Activated gamma-delta T cell (primary cell): ENCODE results near the gene COQ7.
A peak's percentile ranks its signal among the peaks of the same experiment; 100 is the strongest.

Experiments used
- DNase-seq: peaks from one replicate; lab custom pipeline; 2025; lab: John Stamatoyannopoulos, UW

The COQ7 gene

GRCh38 chr16:19086322-19087199 lies 19.1 kb downstream of the COQ7 start:
- DNase-seq: peak; percentile 51

DNA sequence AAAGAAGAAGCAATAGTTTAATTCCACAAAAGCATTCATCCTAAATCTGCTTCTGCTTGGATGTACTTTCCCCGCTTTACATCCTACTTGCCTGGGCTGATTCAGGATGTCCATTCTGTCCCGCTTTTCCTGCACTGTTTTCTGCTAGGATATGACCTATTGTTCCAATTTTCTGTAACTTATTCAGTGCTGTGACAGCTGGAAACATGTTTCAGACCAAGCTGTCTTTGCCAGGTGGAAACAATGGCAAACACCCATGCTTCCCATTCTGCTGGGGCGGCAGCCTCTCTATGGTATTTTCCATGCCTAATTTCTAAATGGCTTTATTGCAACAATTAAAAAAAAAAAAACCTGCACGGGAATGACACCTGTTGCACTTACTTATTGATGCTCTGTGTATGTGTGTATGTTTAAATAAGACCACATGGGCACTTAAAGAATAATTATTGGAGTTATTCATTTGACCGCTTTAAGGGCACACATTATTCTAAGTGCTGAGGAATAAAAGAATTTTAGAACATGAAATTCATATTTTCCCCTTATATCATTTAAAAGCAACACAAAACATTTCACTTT lies 21.0 kb downstream of the COQ7 start:
- no peak for DNase-seq

DNA sequence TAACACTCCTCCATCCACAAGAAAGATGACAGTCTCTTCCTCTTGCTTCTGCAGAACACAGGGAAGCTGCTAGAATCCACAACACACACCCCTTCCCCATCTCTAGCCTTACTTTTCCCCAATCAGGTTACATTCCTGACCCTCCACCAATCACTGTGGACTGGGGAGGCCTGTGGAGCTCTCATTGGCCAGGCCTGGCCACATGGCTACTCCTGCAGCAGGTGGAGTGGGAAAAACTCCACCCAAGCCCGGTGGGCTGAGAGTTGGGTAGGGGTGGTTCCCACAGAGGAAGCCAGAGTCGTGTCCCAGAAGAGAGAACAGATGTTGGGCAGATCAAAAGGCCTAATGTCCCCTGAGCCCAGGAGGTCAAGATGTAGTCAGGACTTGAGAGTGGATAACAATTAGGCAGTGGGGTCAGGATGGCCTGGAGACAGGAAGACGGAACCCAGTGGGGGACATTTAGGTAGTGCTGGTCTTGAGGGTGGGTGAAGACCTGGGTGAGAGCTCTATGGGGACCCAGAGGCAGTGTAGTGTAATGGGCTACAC lies 22.1 kb downstream of the COQ7 start:
- DNase-seq: no peak

- no peak for DNase-seq
Observed at GRCh38 chr16:19090916-19091315, 23.5 kb downstream of the COQ7 start.

DNA sequence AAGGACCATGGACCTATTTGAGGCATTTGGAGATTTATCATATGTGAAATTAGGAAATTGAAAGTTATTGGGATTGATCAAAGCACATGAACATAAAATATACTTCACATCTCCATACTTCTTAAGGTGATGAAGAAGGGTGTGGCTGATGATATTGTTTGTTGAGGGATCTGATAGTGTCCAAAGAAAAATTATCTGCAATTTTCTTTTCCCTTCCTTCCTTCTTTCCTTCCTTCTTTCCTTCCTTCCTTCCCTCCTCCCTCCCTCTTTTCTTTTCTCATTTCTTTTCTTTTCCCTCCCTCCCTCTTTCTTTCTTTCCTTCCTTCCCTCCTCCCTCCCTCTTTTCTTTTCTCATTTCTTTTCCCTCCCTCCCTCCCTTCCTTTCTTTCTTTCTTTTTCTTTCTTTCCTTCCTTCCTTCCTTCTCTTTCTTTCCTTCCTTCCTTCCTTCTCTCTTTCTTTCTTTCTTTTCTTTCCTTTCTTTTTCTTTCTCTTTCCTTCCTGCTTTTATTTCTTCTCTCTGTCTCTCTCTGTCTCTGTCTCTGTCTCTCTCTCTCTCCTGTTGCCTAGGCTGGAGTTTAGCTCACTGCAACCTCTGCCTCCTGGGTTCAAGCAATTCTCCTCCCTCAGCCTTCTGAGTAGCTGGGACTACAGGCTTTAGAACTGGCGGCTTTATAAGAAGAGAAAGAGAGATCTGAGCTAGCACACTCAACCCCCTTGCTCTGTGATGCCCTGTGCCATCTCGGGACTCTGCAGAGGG lies 25.4 kb downstream of the COQ7 start:
- no peak for DNase-seq

- no peak for DNase-seq
Observed at GRCh38 chr16:19093631-19094541, 26.5 kb downstream of the COQ7 start.

DNA sequence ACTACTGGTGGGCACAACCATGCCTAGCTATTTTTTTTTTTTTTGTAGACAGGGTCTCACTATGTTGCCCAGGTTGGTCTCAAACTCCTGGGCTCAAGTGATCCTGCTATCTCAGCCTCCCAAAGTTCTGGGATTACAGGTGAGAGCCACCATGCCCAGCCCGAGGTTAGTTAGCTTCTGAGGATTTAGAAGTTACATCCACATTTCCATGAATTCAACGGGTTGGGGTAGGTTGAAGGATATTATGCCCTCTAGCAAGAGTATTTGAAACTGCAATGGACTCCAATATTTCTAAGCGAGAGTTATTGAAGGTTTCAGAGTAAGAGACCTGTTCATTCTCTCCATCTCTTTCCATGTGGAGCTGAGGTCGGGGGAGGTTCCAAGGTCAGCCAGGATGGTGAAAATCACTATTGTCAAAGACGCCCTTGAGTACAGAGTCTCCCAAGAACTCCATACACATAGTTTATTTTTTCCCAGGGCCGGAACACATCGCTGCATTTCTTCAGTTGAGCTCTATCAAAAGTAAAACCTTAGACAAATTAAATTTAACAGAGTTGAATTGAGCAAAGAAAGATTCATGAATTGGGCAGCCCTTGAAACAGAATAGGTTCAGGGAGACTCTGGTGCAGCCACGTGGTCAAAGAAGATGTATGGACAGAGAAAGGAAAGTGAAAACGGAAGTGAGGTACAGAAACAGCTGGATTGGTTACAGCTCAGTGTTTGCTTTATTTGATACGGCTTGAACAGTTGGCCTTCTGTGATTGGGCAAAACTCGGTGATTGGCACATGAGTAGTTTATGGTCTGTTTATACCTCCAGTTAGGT lies 27.3 kb downstream of the COQ7 start:
- DNase-seq: no peak

GRCh38 chr16:19095654-19096053 lies 28.2 kb downstream of the COQ7 start:
- no peak for DNase-seq

- DNase-seq: no peak
Observed at GRCh38 chr16:19098173-19098572, 30.8 kb downstream of the COQ7 start.

- DNase-seq: no peak
Observed at GRCh38 chr16:19102187-19102872, 34.9 kb downstream of the COQ7 start.

GRCh38 chr16:19104607-19105006 lies 37.2 kb downstream of the COQ7 start:
- no peak for DNase-seq

- DNase-seq: no peak
Observed at GRCh38 chr16:19105131-19105530, 37.7 kb downstream of the COQ7 start.

DNA sequence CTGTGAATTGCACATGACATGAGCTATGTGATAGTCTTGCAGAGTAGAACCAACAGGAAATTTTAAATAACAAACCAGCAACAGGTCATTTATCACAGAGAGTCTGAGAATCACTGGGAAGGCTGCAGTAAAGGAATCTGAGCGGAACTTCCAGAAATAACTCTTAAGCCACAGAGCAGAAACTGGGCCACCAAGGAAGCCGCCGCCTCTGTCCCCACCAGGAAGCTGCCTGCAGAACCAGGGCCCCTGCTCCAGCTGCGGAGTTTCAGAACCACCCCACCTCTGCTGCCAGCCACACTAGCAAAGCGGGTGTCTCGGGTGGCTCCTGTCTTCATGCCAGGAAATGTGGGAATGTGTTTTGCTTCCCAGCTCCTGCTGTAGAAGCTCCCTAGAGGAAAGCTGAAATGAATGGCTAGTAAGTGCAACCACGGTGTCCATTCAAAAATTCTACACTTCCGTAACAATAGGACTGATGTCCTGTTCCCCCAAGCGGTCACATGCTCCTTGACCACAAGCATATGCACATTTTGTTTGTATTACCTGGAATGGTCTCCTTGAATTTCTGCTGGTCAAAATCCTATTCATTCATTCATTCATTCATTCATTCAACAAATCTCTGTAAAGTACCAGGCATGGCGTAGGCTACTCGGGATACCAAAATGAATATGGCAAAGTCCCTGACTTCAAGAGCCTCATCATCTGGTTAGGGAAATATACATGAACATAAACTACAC lies 38.6 kb downstream of the COQ7 start:
- no peak for DNase-seq

GRCh38 chr16:19106625-19107020 lies 39.2 kb downstream of the COQ7 start:
- no peak for DNase-seq

- DNase-seq: no peak
Observed at GRCh38 chr16:19108409-19109287, 41.2 kb downstream of the COQ7 start.

GRCh38 chr16:19109288-19109664 lies 41.9 kb downstream of the COQ7 start:
- DNase-seq: no peak

DNA sequence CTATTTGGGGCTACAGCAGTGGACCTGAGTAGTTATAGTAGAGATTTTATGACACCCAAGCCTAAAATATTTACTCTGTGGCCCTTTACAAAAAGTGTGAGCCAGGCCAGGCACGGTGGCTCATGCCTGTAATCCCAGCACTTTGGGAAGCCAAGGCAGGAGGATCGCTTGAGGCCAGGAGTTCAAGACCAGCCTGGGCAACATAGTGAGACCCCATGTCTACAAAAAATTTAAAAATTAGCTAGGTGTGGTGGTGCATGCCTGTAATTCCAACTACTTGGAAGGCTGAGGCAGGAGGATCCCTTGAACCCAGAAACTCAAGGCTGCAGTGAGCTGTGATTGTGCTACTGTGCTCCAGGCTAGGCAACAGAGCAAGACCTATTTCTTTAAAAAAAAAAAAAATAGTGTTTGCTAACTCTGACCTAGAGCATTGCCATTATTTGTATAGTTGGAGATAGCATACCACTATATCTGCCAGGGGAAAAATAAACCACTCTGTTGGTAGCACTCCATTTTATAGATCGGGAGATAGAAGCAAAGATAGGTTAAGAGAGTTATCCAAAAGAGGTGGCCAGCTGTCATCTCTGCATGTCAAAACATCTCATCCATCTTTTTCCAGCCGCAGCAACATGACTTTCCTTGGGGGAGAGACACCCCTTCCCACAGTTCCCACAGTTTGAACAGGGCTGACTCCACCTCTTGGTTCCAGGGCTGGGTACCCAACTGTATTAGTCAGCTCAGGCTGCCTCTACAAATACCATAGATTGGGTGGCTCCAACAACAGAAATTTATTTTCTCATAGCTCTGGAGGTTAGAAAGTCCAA lies 43.3 kb downstream of the COQ7 start:
- DNase-seq: no peak

DNA sequence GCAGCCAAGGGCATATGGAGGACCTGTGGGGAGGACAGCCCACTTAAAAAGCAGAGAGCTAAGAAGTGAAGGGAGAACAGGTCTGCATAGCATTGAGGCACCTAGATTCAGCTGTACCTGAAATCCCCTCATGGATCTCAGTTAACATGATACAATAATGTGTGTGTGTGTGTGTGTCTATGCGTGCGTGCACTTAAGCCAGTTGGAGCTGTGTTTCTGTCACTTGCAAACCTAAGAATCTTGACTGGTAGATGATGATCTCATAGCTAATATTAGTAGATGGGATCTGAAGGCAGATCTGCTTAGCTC lies 44.6 kb downstream of the COQ7 start:
- no peak for DNase-seq
